Lower leg skin (tissue), 4 donors: ENCODE results near the gene MCM7. TPM values are rescaled to one million over a fixed set of nuclear protein-coding genes. Genes with fewer than 3 reads are reported as not detected.

ENCODE experiments used
- DNase-seq, 2 donors: peaks; one replicate each; pipeline ENCODE4 v3.0.0-alpha.2; 2019; ENCODE audit warnings: low spot score in 2 of 2
- H3K4me3 ChIP-seq: fragments of 200-600 bp; sonication (generic); 2 replicates; pipeline ENCODE4 v1.5.1; 2017; ENCODE audit warnings: mild to moderate bottlenecking, low read depth; ENCODE audit not compliant: poor library complexity, severe bottlenecking
- POLR2A ChIP-seq, 2 donors: fragments of 450-650 bp; IDR thresholded peaks; one replicate each; pipeline ENCODE4 v1.6.1; 2016 to 2017; ENCODE audit warnings: antibody characterized with exemption in 2 of 2, mild to moderate bottlenecking in 1 of 2, moderate library complexity in 1 of 2
- WGBS, 2 donors: methylation state at CpG; one replicate each; pipeline ENCODE4 v1.1.5; 2018; 5-methylcytosine and 5-hydroxymethylcytosine counted together
- intact Hi-C: fragments of 100-400 bp; cut with DNase I; formaldehyde crosslinking; loops from one replicate; pipeline ENCODE4 v1.15.0; 2023; ENCODE audit warnings: low total_unique reads
- total RNA-seq, 4 donors: library from RNA; depleted of rRNA; stranded (reverse); fragments of >200 nt; gene quantifications; one replicate each; pipeline ENCODE4 v1.1.0, GENCODE V29; 2016
- TF ChIP-seq, protein P1 (sequence below), 3 donors: fragments of 450-650 bp; IDR thresholded peaks; one replicate each; pipeline ENCODE4 v1.5.1; 2016; ENCODE audit warnings: antibody characterized with exemption in 3 of 3, mild to moderate bottlenecking in 3 of 3, moderate library complexity in 2 of 3

The MCM7 gene
- total RNA-seq, 4 donors from 2014 or later = 41.5 to 52.2 (median 50.4) TPM

GRCh38 chr7:100107890-100108289 is 6.7 kb upstream of the MCM7 start:
- no peak overlapping the region for H3K4me3 ChIP-seq
- TF ChIP-seq POLR2A (IDR thresholded peaks at IDR 0.05) = no peak
- TF ChIP-seq, protein P1, sequence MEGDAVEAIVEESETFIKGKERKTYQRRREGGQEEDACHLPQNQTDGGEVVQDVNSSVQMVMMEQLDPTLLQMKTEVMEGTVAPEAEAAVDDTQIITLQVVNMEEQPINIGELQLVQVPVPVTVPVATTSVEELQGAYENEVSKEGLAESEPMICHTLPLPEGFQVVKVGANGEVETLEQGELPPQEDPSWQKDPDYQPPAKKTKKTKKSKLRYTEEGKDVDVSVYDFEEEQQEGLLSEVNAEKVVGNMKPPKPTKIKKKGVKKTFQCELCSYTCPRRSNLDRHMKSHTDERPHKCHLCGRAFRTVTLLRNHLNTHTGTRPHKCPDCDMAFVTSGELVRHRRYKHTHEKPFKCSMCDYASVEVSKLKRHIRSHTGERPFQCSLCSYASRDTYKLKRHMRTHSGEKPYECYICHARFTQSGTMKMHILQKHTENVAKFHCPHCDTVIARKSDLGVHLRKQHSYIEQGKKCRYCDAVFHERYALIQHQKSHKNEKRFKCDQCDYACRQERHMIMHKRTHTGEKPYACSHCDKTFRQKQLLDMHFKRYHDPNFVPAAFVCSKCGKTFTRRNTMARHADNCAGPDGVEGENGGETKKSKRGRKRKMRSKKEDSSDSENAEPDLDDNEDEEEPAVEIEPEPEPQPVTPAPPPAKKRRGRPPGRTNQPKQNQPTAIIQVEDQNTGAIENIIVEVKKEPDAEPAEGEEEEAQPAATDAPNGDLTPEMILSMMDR (IDR thresholded peaks at IDR 0.05) = no peak
- intact Hi-C loops = no loop called here
- 84 to 85% methylated on average over 11 of the region's 11 CpGs for WGBS, 2 donors
- no peak for DNase-seq

GRCh38 chr7:100107125-100107737 is 6.0 kb upstream of the MCM7 start:
- intact Hi-C loops = no loop called here
- no peak for DNase-seq
- no peak overlapping the region for H3K4me3 ChIP-seq
- 78 to 83% methylated on average over 25 of the region's 25 CpGs for WGBS, 2 donors
- TF ChIP-seq POLR2A (IDR thresholded peaks at IDR 0.05) = no peak
- TF ChIP-seq, protein P1 (IDR thresholded peaks at IDR 0.05) = no peak

DNA sequence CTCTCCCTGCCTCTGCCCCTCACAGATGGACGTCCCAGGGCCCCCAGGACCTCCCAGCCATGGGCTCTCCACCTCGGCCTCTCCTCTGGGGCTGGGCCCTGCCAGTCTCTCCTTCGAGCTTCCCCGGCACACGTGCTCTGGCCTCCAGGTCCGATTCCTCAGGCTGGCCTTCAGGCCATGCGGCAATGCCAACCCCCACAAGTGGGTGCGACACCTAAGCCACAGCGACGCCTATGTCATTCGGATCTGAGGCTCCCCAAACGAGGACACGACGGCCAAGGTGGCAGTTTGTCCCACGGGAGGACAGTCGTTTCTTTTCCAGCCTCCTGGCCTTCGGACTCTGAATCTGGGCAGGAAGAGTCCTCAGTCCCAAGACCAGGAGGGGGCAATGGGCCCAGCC is 5.4 kb upstream of the MCM7 start:
- WGBS, 2 donors = 74 to 78% methylated on average over 17 of the region's 17 CpGs
- DNase-seq = no peak
- no peak for TF ChIP-seq POLR2A (IDR thresholded peaks at IDR 0.05)
- TF ChIP-seq, protein P1 (IDR thresholded peaks at IDR 0.05) = no peak
- intact Hi-C loops = no loop called here
- no peak overlapping the region for H3K4me3 ChIP-seq

DNA sequence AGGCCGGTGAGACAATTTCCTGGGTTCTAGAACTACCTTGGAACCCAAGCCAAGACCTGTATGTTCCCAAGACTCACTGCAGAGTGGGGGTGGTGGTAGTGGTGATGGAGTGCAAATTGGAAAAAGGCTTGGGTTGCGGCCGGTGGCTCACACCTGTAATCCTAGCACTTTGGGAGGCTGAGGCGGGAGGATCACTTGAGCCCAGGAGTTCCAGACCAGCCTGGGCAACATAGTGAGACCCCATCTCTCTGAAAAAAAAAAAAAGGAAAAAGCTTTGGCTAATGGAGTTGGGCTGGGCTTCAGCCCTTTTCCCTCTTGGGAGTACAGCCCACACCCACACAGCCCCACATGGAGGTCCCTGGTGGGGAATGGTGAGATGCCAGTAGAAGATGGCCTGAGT is 4.3 kb upstream of the MCM7 start:
- no peak for DNase-seq
- 93 to 94% methylated on average over 4 of the region's 4 CpGs for WGBS, 2 donors
- H3K4me3 ChIP-seq = no peak overlapping the region
- intact Hi-C loops = no loop called here
- TF ChIP-seq POLR2A (IDR thresholded peaks at IDR 0.05) = no peak
- TF ChIP-seq, protein P1 (IDR thresholded peaks at IDR 0.05) = no peak

DNA sequence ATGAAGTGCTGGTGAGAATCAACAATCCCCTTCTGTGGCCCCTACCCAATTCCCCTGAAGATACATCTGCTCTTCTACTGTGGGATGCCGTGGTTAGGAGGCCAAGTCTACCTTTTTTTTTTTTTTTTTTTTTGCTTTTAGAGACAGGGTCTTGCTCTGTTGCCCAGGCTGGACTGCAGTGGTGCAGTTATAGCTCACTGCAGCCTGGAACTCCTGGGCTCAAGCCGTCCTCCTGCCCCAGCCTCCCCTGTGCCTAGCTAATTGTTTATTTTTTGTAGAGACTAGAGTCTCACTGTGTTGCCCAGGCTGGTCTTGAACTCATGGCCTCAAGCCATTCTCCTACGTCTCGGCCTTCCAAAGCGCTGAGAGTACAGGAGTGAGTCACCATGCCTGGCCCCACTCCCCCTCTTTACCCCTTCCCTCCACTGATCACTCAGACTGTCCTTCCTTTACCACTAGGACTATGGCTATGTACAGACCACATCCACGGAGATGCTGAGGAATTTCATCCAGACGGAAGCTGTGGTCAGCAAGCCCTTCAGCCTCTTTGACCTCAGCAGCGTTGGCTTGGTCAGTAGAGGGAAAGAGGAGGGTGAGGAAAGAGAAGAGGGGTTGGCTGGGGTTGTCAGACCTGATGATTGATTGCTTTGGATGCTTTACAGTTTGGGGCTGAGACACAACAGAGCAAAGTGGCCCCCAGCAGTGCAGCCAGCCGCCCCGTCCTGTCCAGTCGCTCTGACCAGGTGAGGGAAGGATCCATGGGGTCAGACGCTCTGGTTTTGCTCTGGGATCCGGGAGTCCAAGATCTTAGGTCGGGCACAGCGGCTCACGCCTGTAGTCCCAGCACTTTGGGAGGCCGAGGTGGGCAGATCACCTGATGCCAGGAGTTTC is 2.0 kb upstream of the MCM7 start:
- 85 to 87% methylated on average over 17 of the region's 17 CpGs for WGBS, 2 donors
- DNase-seq = no peak

More for the DNA sequence above, 2.0 kb upstream of the MCM7 start:
- no peak for TF ChIP-seq POLR2A (IDR thresholded peaks at IDR 0.05)
- TF ChIP-seq, protein P1 (IDR thresholded peaks at IDR 0.05) = no peak
- H3K4me3 ChIP-seq = no peak overlapping the region
- intact Hi-C loops = no loop called here
